NT2/D1 (cell line): ENCODE results near the gene TEX19.

Source experiments
- DNase-seq: peaks from one replicate; pipeline ENCODE4 v3.0.0-alpha.2; 2011; ENCODE audit warnings: low read depth, low spot score
- H3K27me3 ChIP-seq: 2 replicates; pipeline ENCODE4 v1.6.0; 2011; ENCODE audit warnings: mild to moderate bottlenecking; ENCODE audit not compliant: insufficient read length, insufficient read depth
- H3K36me3 ChIP-seq: 2 replicates; pipeline ENCODE4 v1.6.1; 2011; ENCODE audit warnings: mild to moderate bottlenecking, low read length, mixed read lengths; ENCODE audit not compliant: insufficient read depth, insufficient read length
- H3K4me1 ChIP-seq: 2 replicates; pipeline ENCODE4 v1.5.1; 2011; ENCODE audit not compliant: insufficient read depth, insufficient read length
- H3K4me3 ChIP-seq: 2 replicates; pipeline ENCODE4 v1.5.1; 2011; ENCODE audit warnings: low read depth; ENCODE audit not compliant: insufficient read length
- H3K9ac ChIP-seq: 2 replicates; pipeline ENCODE4 v1.6.0; 2011; ENCODE audit warnings: low read depth; ENCODE audit not compliant: insufficient read length
- H3K9me3 ChIP-seq: 2 replicates; pipeline ENCODE4 v1.5.1; 2011; ENCODE audit warnings: mild to moderate bottlenecking, low read length; ENCODE audit not compliant: insufficient read depth
- SUZ12 ChIP-seq: IDR thresholded peaks from 2 replicates; pipeline ENCODE4 v1.6.1; 2011; ENCODE audit not compliant: insufficient read length, insufficient read depth; ENCODE audit errors: extremely low read depth
- YY1 ChIP-seq: IDR thresholded peaks from 2 replicates; pipeline ENCODE4 v1.6.1; 2011; ENCODE audit not compliant: insufficient read length, insufficient read depth
- ZNF274 ChIP-seq: IDR thresholded peaks from 2 replicates; pipeline ENCODE4 v1.6.1; 2011; ENCODE audit warnings: mild to moderate bottlenecking, low read depth, low read length

TEX19 gene

DNA sequence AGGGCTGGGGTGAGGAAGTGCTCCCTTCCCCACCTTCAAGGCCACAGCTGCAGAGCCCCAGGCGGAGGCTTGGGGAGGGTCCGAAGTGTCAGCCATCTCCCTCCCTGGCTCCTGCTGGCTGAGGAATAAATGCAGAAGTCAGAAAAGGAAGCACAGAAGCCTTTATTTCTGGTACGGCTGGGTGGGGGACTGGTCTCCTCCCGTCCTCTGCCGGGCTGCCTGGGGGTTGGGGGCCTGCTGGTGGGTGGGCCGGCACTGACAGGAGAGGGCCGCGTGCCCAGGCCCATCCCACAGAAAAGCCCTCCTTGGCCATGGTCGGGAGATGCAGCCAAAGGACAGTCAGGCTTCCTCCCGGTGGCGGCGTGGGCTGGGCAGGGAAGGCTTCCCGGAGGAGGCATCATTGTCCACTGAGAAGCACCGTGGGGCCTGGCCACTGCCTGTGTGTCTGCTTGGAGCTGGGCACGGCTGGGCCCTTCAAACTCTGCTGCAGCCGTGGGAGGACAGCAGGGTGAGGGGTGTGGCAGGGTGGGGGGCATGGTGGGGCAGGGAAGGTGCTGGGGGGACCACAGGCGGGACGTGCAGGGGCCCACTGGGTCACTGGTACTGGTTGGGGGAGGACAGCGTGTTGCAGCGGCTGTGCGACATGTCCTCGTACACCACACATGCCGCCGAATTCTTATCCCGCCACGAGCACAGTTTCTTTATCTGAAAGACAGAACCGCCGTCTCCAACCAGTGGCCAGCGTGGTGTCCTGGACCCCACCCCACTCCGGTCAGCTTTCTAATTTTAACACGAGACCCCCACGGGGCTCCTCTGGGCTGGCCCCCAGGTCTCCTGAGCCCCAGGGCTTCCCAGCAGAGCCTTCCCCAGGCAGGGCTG, 44.1 kb upstream of the TEX19 start:
- no peak for DNase-seq
- peaks cover 37% of the 10 kb centered on the region for H3K4me1 ChIP-seq
- H3K9me3 ChIP-seq, result peaks cover 8% of the 10 kb centered on the region
- peaks cover 1% of the 10 kb centered on the region for H3K27me3 ChIP-seq
- H3K9ac ChIP-seq, result peak overlapping the region; percentile 37
- H3K36me3 ChIP-seq, result no peaks in the 10 kb centered on the region
- H3K4me3 ChIP-seq, result no peak overlapping the region
- TF ChIP-seq ZNF274, result no peak
- TF ChIP-seq SUZ12, result no peak
- TF ChIP-seq YY1, result no peak

DNA sequence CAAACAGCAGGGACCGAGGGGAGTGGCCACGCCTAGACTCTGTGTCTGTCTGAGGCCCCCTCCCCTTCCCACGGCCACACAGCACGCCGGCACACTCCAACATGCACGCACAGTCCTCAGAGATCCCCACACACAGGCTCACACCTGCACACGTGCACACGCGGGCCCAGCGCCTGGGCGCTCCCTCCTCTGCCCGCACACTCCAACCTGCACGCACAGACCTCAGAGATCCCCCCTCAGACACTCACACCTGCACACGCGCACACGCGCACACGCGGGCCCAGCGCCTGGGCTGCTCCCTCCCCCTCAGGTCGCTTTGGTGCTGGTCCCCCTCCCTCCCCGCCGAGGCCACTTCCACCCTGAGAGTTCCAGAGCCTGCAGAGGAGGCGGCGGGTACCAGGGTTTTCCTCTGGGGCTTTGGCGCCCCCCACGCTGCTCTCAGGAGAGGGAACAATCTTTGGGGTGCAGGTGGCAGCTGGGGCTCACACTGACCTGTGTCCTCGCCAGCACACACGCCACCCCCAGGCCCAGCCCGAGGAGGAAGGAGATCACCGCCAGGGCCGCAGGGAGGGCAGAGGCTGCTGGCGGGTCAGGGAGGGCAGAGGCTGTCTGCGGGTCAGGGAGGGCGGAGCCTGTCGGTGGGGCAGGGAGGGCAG, 43.2 kb upstream of the TEX19 start:
- Histone ChIP-seq H3K27me3 (peaks cover 2% of the 10 kb centered on the region), H3K36me3 (no peaks in the 10 kb centered on the region), H3K9me3 (peaks cover 8% of the 10 kb centered on the region), H3K9ac (no peak overlapping the region), H3K4me3 (no peak overlapping the region), H3K4me1 (peaks cover 39% of the 10 kb centered on the region)
- no peak for DNase-seq
- TF ChIP-seq ZNF274 (no peak), SUZ12 (no peak), YY1 (no peak)

DNA sequence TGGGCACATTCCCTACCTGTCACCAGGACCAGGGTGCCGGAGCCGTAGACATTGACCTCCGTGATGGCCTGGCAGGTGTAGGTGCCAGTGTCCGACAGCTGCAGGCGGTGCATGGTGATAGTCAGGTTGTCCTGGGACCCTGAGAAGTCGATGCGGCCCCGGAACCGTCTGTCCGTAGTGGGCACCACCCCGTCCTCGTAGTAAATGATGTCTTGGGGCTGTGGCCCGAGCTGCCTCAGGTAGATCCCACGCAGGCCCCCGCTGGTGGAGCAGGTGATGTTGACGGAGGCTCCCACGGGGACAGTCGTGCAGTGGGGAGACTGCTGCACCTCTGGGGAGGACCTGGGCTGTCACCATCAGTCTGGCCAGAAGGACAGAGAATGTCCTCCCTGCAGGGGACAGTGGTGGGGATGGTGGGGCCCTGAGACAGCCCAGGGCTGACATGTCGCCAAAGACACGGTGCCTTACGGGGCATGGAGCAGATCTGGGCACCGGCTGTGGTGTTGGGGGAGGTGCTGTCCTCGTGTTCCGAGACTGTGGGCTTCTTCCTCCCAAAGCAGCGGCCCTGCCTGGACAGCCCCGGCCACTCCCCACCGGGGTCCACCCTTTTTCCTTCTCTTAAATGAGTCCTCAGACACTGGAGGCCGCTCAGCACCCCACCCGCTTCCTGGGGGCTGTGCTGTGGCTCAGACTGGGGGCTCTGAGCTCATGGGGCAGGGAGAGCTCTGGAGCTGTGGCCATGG, 42.2 kb upstream of the TEX19 start:
- H3K4me1 ChIP-seq, result peaks cover 42% of the 10 kb centered on the region
- H3K9ac ChIP-seq, result peak overlapping the region; percentile 61

DNA sequence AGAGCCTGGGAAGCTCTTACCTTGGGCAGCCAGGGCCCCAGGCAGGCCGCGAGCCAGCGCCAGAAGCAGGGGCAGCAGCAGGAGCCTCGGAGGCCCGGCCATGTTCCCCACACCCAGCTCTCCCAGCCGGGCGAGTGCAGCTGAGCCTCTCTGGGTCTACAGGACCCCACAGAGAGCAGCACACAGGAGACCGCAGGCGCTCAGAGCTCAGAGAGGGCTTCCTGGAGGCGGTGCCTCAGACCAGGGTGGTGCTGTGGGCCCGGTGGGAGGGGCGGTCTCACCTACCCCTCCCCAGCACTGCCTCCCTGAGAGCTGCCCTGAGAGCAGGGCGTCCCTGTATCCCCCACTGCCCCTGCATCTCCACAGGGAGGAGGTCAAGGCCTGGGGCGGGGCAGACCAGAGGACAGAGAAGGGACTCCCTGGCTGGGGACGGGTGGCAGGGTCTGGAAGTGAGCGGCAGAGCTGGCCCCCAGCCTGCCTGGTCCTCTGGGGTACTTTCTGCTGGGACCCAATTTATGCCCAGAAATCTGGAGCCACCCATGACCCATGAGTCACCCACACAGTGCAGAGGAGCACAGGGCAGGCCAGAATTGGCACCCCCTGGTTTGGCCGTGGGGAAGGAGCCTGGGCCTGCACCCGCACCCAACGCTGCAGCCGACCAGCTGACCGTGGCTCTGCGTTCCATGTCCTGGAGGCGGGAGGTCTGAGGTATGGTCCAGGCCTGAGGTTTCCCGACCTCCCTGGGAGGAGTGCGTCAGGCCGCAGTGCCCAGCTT, 41.5 kb upstream of the TEX19 start, which contains the start of gene CD7:
TSS of gene CD7 (minus strand) at position 215 of the 775 bp plus-strand sequence. CDS start at position 102, 113 bp downstream.
- Histone ChIP-seq H3K9ac (peak within 1 kb of the TSS; percentile 61), H3K36me3 (no peaks in the 10 kb centered on the region), H3K4me1 (peaks cover 45% of the 10 kb centered on the region), H3K27me3 (peaks cover 10% of the 10 kb centered on the region), H3K9me3 (peaks cover 8% of the 10 kb centered on the region), H3K4me3 (no peak within 1 kb of the TSS)
- TF ChIP-seq ZNF274, result no peak
- no peak for TF ChIP-seq SUZ12
- no peak for TF ChIP-seq YY1
- DNase-seq, result no peak

More for the DNA sequence above, 42.2 kb upstream of the TEX19 start:
- Histone ChIP-seq H3K36me3 (no peaks in the 10 kb centered on the region), H3K27me3 (peaks cover 4% of the 10 kb centered on the region), H3K9me3 (peaks cover 8% of the 10 kb centered on the region), H3K4me3 (no peak overlapping the region)
- TF ChIP-seq ZNF274, result no peak
- no peak for TF ChIP-seq YY1
- TF ChIP-seq SUZ12, result no peak
- no peak for DNase-seq

DNA sequence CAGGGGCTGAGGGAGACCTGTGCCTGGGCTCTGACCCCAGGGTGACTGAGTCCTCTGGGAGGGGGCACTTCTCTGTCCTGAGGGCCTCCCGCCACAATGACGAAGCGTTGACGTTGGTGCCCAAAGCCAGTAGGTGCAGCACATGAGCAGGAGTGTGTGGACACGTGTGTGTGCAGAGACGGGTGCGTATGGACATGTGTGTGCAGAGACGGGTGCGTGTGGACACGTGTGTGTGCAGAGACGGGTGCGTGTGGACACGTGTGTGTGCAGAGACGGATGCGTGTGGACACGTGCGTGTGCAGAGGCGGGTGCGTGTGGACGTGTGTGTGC, 40.9 kb upstream of the TEX19 start:
- Histone ChIP-seq H3K27me3 (peaks cover 11% of the 10 kb centered on the region), H3K9me3 (peaks cover 8% of the 10 kb centered on the region), H3K36me3 (no peaks in the 10 kb centered on the region), H3K4me1 (peaks cover 47% of the 10 kb centered on the region), H3K9ac (no peak overlapping the region), H3K4me3 (no peak overlapping the region)
- no peak for DNase-seq
- TF ChIP-seq ZNF274 (no peak), YY1 (no peak), SUZ12 (no peak)

DNA sequence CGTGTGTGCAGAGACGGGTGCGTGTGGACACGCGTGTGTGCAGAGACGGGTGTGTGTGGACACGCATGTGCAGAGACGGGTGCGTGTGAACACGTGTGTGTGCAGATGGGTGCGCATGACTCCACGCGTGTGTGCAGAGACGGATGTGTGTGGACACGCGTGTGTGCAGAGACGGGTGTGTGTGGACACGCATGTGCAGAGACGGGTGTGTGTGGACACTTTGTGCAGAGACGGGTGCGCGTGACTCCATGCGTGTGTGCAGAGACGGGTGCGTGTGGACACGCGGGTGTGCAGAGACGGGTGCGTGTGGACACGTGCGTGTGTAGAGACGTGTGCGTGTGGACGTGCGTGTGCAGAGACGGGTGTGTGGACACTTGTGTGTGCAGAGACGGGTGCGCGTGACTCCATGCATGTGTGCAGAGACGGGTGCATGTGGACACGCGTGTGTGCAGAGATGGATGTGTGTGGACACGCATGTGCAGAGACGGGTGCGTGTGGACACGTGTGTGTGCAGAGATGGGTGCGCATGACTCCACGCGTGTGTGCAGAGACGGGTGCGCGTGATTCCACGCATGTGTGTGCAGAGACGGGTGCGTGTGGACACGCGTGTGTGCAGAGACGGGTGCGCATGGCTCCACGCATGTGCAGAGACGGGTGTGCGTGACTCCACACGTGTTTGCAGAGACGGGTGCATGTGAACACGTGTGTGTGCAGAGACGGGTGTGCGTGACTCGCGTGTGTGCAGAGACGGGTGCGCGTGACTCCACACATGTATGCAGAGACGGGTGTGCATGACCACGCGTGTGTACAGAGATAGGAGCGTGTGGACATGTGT, 40.1 kb upstream of the TEX19 start:
- H3K27me3 ChIP-seq, result peaks cover 11% of the 10 kb centered on the region
- H3K4me1 ChIP-seq, result peaks cover 43% of the 10 kb centered on the region
- peaks cover 8% of the 10 kb centered on the region for H3K9me3 ChIP-seq
- no peaks in the 10 kb centered on the region for H3K36me3 ChIP-seq
- no peak overlapping the region for H3K4me3 ChIP-seq
- no peak for TF ChIP-seq YY1
- no peak for TF ChIP-seq ZNF274
- TF ChIP-seq SUZ12, result no peak
- H3K9ac ChIP-seq, result no peak overlapping the region
- DNase-seq, result no peak
